ENCODE data around the gene MED16.
A peak's percentile ranks its signal among the peaks of the same experiment; 100 is the strongest.
"Not testable (repeated sequence)": the region's sequence is repeated elsewhere in the genome, so short reads cannot be mapped to it uniquely, and the experiment has no call there.

The MED16 gene

DNA sequence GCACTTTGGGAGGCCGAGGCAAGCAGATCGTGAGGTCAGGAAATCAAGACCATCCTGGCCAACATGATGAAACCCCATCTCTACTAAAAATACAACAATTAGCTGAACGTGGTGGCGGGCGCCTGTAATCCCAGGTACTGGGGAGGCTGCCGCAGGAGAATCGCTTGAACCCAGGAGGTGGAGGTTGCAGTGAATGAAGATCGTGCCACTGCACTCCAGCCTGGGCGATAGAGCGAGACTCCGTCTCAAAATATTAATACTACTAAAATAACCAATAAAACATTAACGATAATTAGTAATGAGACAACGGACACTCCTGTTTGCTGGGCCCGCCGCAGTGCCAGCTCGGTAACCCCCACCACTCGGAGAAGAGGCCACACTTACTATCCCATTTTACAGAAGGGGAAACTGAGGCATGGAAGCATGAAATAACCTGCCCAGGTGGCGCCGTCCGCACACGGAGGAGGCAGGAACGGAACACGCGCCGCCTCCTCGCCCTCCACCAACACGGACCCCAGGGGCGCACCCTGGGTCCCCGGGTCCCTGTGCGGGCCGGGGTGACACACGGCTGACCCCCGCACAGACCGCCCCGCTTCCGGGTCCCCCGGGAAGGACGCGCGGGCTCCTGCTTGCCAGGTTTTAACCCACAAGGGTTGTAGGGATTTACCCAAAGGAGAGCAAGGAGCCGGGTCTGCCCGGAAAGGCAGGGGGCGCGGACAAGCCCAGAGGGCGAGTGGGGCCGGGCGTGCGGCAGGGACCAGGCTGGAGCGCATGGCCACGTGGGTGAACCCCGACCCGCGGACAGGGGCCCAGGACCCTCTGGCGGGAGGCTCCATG, 18.4 kb upstream of the MED16 start:
- no peak for DNase-seq

DNA sequence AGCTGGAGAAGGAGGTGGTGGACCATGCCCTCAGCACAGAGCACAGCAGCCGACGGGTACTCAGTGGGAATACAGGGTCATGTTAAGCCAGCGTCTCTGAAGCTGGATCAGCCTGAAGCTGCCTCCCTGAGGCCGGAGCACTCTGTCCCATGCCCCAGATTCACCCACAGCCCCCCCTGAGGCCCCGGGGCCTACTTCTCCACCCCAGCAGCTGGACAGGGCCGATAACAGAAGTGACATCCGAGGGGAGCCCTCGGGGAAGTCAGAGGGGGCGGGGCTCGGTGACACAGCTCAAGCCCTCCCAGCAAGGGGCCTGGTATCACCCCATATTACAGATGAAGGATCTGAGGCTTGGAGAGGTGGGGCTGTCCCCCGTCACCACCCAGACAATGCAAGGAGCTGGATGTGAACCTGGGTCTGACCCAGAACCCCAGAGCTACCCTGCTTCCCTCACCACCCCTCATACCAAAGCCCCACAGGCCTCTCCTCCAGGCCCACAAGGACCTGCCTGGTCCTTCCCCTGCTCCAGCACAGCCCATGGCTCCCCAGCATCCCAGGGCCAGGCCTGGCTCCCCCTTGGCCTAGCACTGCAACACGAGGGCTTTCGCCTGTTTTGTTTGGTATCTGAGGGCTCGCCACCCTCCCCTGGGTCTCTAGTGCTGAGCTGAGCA, 14.3 kb upstream of the MED16 start:
- no peak for DNase-seq

DNA sequence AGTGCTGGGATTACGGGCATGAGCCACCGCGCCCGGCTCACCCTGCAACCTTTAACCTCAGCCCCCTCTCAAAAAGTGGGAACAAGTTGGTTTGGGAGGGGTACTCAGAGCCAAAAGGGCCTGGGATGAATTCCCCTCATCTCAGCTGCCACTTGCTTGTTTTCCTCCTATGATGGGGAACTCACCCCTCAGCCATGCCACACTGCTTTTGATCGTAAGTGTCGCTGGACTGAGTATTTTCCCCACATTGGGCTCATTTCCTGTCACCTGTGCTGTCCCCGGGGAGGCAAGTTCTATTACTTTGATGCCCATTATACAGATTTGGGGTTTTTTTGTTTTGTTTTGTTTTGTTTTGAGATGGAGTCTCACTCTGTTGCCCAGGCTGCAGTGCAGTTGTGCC, 13.5 kb upstream of the MED16 start:
- DNase-seq = no peak

DNA sequence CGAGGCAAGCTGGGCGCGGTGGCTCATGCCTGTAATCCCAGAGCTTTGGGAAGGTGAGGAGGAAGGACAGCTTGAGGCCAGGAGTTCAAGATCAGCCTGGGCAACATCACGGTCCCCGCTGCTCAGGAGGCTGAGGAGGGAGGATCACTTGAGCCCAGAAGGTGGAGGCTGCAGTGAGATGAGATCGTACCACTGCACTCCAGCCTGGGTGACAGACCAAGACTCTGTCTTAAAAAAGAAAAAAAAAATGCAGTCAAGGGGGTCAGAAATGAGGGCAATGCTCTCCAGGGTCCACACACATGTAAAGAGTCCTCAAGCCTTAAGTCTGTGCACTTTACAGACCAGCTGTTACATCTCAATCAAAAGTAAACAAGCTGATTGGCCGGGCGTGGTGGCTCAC, 11.6 kb upstream of the MED16 start:
- no peak for DNase-seq

DNA sequence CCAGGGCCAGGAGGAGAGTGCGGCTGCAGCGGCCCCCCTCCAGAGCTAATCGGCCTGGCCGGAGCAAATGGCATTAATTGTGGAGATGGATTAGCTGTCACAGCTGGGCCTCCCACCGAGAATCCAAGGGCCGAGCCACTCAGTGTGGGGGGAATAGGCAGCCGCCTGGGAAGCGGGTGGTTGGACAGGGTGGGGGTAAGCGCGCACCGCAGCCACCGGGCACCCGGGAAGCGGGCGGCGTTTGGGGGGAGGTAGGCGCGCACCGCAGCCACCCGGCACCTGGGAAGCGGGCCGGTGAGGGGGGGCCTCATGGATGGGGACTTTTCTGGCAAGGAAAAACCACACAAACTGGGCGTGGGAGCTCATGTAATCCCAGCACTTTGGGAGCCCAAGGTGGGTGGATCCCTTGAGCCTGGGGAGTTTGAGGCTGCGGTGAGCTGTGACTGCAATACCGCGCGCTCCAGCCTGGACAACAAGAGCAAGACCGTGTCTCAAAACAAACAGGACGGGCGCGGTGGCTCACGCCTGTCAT, 10.3 kb upstream of the MED16 start:
- no peak for DNase-seq

DNA sequence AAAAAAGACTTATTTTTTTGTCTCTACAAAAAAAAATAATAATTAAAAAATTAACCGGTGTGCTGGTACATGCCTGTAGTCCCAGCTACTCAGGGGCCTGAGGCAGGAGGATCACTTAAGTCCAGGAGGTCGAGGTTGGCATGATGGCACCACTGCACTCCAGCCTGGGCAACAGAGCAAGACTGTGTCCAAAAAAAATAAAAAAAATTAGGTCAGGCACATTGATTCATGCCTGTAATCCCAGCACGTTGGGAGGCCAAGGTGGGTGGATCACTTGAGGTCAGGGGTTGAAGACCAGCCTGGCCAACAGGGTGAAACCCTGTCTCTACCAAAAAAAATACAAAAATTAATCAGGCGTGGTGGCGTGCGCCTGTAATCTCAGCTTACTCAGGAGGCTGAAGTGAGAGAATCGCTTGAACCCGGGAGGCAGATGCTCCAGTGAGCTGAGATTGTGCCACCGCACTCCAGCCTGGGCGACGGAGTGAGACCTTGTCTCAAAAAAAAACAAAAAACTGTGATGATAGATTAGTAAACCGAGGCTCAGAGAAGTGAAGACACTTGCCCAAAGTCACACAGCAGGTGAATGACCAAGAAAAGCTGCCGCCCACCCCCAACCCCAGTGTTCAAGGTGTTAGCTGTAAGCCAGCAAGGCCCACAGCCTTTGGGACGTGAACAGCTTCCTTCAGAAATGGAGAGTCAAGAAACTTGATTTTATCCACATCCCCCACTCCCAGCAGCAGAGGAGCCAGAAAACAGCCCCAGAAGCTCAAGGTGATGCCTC, 9.6 kb upstream of the MED16 start:
- no peak for DNase-seq

DNA sequence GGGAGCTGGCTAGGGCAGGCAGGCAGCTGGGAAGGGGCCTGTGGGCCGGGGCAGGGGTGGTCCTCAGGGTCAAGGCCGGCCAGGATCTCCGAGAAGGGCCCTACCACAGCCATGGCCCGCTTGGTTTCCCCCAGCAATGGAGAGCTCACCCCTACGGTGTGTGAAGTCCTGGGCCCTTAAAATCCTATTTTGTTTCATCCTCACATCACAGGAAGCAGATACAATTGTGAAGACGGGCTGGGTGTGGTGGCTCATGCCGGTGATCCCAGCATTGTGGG, 9.0 kb upstream of the MED16 start:
- DNase-seq = no peak

DNA sequence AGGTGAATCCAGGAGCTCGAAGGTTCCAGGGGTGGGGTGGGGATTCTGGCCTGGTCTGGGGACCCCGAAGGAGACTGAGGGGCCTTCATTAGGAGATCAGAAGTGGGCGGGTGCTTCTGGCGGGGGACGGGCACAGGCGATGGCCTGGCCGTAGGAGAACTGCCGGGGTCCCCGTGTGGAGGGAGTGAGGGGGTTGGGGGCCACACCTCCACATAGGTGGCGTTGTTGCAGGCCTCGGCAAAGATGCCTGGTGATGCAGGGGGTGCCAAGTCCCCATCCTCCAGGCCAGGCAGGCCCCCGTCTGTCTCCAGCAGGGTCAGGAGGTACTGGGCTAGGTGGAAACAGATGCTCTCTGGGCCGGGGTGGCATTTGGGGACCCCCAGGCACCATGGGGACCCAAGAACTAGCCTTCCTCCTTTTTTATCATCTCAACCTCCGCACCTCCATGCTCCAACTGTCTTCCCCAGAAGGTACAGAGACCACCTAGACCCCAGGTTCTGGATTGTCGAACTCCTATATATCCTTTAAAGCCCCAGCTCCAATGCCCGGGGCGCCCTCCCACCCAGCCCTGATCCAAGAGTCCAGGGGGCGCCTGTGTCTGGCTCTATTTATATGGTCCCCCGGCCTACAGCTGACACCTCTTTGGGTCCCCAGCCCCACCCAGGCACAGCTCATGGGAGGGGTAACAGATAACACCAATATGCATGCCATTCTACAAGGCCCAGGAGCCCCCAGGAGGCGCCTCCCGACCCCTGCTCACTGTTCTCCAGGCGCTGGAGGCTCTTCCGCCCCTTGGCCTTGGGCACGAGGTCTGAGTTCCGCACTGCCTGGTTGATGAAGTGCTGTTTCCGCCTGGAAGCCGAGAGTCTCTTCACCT, 8.5 kb upstream of the MED16 start:
- no peak for DNase-seq

DNA sequence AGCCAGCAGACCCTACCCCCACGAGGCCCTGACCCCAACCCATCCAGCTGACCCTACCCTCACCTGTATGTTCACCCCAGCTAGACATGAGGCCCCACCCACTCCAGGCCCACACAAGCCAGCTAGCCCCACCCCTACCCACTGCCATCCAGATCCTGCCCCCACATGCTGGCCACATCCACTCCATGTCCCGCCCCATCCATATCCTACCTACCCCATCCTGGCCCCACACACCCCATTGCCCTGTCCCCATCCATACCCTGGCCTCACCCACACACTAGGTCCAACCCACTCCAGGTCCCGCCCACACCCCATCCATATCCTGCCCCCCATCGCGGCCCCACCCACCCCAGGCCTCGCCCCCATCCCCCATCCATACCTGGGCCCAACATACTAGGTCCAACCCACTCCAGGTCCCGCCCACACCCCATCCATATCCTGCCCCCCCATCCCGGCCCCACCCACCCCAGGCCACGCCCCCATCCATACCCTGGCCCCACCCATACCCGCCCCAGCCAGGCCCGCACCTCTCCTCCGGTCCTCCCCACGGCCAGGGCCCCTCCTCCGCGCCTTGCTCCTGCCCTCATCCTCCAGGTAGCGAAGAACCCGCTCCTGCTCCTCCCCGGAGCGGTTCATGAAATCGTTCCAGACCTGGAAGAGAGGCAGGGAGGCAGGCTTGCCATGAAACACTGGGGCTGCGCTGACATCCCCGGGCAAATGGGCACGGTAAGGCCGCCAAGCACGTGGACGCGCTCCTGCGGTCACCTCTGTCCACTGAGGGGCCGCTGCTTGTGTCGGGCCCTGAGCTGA, 7.5 kb upstream of the MED16 start:
- DNase-seq = peak; percentile 94

DNA sequence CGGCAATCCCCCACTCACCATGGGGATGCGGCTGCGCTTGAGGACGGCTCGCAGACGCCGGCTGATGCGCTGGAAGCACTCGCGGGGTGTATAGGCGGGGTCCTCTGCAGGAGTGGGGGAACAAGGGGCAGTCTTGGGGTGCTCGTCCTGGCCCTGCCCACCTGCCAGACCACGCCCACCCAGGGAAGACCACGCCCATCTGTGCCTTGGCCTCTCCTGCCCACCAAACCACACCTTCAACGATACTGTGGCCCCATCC, 7.0 kb upstream of the MED16 start:
- no peak for DNase-seq

DNA sequence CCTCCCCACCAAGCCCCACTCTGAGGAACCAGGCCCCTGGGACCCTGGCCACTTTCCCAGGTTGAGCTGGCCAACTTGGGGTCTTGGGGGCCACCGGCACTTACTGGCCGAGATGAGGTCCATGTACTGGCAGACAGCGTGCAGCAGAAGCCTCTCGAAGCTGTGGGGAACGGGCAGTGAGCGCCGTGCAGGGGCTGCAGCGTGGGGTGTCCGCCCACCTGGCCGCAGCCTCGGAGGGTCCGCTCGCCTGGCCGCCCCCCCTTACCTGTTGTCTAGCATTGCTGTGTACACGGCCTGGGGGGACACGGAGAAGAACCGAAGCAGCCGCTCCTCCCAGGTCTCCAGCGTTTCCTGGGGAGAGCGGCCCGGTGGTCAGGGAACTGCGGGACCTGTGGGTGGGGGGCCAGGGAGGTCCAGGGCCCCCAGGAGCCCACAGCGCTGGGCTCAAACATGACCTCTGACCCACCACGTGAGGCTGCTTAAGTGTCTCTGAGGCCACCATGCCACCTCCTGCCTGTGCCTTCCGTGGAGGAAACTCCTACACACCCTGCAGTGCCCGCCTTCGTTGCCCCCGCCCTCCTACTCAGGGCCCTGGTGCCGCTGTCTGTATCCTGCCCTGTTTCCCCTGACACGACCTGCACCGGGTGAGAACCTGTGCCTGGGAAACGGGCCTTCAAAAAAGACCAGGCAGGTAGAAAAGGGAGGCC, 6.5 kb upstream of the MED16 start:
- no peak for DNase-seq

DNA sequence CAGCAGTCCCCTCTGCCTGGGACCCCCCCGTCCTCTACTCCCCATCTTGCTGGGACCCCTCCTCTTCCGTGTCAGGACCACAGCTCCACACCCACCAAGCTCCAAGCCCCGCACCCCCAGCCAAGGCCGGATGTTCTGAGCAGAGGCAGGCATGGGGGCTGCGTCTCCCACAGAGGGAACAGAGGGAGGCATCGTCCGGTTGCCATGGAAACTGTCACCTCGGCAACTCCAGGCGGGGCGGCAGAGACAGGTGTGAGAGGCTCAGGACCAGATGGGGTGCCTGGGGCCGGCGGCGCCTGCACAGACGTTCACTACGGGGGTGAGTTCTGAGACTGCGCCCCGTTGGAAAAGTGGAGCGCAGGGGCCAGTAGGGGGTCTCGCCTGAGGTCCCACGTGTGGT, 5.7 kb upstream of the MED16 start:
- no peak for DNase-seq

DNA sequence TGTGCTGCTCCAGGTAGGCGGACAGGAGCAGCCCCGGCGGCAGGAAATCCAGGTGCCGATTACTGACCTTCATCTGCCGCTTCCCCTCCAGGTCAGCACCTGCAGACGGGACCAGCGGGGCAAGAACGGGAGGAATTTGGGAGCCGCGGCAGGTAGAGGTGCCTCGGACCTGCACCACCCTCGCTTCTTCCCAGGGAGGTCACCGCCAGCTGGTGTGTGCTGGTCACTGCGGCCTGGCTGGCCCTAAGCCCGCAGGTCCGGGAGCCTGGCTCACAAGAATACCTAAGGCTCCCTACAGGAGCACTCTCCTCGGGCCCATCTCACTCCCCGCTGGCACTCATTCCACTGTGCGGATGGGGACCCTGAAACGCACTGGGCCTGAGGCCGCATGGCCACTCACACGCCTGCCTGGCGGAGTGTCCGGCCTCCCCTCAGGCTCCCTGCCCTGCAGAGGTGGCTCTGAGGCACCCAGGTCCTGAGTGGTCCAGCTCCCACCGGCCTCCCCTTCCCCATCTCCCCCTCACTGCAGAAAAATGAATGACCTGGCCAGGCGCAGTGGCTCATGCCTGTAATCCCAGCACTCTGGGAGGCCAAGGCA, 4.6 kb upstream of the MED16 start:
- DNase-seq = no peak

DNA sequence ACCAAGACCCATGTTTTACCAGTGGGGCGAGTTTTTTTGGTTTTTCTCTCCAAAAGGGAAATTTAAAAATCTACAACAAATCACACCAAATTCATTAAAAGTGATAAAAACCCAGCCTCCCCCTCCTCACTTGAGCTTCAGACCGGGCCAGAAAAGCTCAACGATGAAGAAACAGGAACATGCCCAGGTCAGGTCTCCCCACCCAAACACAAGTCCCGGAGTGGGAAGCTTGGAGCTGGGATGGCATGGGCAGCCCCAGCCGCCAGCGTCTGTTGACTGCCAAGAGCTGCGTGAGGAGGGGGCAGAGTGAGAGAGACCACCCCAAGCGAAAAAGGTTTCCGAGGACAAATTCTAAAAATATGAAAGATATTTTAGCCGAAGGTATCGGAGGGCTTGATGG, 4.0 kb upstream of the MED16 start:
- DNase-seq = no peak

DNA sequence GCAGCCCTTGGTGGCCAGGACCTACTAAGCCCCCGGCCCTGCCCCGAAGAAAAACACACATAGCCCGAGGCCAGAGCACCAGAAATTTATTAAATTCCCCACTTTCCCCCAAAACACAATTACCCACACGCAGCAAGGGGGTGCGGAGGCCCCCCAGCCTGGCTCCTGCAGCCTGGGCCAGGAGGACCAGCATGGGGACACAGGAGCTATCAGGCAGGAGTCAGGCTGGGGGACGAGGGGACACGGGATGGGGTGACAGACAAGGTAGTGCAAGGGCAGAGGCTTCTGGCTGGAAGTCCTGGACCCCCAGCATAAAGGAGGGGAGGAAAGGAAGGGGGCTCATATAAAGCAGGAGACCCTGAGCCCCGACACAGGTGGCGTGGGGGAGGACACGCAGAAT, 3.4 kb upstream of the MED16 start:
- DNase-seq = no peak

DNA sequence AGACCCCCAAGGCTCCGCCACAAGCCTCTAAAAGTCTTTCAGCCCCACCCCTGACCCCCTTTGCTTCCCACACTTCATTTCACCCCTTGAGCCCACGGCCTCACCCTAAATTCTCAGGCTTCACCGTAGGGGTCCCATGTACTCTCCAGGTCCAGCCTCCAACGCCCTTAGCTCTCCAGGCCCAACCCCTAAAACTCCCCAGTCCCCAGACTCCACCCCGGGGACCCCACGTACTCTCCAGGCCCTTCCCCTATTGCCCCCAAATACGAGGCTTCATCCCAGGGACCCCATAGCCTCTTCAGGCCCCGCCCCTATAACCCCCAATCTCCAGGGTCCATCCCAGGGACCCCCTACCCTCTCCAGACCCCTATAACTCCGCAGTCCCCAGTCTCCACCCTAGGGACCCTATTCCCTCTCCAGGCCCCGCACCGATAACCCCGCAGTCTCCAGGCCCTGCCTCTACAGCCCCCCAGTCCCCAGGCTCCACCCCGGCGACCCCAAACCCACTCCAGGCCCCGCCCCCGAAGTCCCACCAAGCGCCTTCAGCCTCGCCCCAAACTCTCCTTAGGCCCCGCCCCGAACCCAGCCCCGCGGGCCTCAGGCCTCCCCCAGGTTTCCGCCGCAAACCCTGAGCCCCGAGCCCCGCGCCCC, 619 bp downstream of the MED16 start:
- DNase-seq = no peak

DNA sequence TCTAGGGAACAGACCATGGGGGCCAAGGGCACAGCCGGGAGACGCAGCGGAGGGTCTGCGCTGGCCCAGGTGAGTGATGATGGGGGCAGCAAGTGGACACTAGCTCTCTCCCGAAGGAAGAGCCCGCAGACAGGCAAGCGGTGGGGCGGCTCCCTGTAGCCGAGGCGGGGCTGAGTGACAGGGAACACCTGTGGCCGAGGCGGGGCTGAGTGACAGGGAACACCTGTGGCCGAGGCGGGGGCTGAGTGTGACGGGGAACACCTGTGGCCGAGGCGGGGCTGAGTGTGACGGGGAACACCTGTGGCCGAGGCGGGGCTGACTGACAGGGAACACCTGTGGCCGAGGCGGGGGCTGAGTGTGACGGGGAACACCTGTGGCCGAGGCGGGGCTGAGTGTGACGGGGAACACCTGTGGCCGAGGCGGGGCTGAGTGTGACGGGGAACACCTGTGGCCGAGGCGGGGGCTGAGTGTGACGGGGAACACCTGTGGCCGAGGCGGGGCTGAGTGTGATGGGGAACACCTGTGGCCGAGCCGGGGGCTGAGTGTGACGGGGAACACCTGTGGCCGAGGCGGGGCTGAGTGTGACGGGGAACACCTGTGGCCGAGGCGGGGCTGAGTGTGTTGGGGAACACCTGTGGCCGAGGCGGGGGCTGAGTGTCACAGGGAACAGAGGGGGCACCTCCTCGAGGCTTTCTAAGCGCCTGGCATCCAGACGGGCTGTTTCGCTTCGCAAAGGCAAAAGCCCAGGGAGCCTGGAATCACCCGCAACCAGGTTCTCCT, 1.4 kb downstream of the MED16 start:
- not testable (repeated sequence) for DNase-seq

DNA sequence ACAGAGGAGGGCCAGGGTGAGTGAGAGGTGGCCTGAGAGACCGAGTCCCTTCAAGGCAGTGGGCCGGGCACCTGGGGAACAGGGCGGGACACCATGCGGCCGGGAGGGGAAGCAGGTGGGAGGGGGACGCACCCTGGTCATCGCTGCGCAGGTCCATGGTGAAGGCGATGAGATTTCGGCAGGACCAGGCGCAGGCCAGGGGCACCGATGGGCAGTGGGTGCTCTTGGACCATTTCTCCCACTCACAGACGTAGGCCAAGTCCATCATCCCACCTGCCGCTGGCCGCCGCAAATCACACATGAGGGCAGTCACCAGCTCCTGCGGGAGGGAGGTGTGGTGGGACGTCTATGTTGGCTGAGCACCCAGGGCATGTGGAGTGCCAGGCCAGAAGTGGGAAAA, 2.2 kb downstream of the MED16 start:
- no peak for DNase-seq

DNA sequence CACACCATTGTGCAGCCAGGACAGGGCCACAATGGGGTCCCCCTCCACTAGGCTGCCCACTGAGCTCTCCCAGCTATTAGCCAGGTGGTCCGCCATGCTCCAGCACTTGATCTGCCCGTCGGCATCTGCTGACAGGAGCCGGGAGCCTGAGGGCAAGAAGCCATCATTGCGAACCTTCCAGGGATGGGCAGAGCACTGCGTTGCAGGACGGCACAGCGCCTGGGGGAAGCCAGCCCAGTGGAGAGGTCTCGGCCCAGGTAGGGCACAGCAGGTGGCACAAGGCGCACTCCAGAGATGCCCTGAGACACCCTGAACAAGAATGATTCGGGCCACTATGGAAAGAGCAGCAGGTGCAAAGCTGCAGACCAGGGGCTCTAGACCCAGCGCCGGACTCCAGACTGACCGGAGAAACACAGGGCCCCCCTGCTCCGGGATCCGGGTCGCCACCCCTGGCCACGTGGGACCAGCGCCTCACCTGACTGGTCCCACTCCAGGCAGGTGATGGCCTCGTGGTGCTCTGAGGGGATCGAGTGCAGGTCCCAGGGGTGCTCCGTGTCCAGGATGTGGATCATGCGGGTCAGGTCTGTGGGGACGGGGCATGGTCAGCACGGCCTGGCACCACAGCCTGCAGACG, 3.2 kb downstream of the MED16 start:
- DNase-seq = no peak

Measured in 8988T (cell line).